ENCODE results near the gene HDHD5.

Gene HDHD5

DNA sequence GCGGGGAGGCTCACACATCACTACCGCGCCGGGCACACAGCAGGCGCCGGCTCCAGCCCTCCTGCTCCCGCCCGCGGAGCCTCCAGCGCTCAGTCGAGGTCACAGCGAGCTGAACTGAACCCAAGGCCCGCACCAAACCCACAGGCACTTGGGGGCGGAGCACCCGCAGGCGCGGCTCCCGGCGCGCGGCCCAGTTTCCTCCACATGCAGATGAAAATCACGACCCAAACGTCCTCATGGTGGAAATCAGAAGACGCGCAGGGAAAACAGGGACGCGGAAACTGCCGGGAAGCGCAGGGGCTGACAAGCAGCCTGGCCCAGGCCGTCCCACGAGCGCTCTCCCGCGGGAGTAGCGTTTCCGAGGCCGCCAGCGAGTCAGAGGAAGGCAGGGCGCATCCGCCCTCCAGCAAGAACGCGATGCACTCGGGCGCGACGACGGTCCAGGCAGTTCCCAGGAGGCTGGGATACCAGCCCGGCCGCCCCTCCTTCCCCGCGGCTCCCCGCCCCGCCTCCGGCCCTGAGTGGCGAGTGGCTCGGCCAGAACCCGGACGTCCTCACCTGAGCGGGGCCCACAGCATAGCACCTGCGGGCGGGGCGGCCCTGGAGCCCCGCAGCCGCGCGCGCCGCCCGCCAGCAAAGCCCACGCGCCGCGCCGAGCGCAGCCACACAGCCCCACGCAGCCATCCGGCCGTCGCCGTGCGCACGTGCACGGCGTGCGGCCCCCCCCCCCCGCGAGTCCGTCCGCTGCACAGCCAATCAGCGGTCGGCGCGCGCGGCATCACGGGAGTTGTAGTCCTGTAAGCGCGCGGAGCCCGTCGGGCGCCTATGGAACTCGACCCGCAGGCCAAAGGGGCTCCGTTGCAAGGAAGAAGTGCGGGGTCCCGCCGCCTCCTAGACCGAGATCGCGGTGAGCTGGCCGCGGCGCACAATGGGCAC lies at the start of gene HDHD5:
TSS of gene HDHD5 (minus strand) at position 710 of the 936 bp plus-strand sequence. CDS start at position 684, 26 bp downstream.
- peak; percentile 25 for DNase-seq

DNA sequence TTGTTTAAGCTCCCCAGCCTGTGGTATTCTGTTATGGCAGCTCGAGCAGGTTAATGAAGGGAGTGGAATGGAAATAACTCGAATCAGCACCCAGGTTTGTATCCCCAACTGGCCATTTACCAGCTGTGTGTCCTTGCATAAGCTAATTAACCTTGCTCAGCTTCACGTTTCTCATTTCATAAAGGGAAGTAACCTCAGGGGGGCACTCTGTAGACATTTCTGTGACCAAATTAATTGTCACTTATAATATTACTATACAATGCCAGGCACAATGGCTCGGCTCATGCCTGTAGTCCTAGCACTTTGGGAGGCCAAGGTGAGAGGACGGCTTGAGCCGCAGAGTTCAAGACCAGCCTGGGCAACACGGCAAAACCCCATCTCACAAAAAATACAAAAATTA lies 46.4 kb upstream of the HDHD5 start:
- no peak for DNase-seq

DNA sequence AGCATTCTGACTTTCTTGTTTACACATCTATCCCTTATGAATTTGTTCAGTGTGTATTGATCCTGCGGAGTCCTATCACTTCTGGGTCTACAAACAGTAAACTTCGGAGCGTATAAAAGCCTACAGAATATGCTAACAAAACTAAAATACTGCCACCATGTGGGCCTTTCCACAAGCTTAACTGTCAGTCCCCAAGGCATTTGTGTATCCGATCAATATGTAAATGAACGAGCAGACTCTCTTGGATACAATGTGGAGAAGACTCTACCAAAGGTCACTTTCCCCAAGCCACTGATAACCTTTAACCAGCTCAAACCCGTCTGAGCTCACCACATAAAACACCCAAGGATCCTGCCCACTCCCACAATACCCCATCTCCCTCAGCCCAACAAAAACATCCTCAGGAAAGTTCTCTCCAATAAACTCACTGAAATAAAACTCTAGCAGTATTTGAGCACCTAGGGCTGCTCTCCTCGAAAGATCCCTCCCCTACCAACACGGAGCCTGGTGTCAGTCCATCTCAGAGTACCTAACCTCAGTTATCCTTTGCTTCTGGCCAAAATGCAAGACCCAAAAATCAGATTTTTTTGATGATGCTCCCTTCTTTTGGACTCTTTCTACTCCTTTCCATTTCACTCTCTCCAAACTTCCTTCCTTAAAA lies 42.3 kb upstream of the HDHD5 start:
- no peak for DNase-seq

DNA sequence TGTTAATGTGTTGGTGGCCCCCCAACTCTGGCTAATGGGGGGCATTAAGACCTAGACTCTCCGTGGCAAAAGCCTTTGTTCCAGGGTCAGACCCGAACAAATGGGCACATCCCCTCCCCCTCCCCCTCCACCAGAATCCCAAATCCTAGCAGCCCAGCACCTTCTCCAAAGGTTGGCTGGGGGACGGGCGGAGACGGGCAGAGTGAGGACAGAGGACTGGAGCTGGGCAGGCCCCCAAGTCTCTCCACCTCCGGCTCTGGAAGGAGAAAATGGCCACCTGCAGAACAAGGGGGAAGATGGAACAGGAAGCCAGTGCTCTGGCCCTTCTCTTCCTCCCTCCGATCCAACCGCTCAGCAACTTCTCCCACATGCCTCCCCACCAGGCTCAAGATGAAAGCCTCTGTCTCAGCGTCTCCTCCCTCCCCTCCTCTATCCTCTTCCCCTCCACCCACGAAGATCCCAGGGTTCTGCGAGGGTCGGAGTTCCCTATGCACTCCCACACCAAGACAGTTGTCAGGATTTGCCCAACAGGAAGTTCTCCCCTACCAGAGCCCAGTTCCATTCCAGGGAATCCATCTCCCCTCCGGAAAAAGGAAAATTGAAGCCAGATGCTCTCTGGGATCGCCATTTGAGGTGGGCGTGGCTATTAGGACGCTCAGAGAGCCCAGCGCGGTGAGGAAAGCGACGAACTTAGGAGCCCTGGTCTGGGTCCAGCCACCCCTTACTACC lies 40.1 kb upstream of the HDHD5 start:
- no peak for DNase-seq

DNA sequence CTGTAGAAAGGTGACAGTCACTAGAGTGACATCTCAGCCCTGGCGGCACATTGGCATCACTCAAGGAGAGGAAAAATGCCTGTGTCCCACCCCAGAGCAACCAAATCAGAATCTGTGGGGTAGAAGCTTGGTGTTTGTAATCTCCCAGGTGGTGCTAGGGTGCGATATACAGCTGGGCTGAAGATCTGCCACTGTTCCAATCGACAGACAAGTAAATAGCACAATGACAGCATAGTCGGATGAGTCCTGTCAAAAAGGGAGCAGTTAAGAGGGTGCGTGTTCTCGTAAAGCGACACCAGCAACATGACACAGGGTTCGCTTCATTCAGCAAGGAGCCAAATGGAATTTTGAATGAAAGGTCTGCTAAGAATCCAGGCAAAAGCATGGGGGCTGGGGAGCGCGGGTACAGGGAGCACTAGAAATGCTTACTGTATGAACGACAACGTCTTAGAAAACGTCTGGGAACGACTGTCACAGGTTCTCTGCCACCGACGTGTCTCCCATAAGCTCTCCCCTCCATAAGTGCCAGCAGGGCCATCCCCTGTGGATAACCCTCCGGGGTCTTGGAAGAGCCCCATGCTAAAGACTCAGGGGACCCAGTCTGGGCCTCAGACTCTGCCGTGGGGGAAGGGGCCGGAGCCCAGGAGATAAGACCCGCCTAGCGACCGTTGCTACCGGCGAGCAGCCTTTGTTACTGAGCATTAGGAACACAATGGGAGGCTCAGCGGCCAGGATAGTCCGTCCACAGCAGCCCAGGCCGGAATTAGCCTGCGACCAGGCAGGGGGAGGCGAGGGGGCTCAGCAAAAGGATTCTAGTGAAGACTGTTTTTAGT lies 39.3 kb upstream of the HDHD5 start:
- no peak for DNase-seq

DNA sequence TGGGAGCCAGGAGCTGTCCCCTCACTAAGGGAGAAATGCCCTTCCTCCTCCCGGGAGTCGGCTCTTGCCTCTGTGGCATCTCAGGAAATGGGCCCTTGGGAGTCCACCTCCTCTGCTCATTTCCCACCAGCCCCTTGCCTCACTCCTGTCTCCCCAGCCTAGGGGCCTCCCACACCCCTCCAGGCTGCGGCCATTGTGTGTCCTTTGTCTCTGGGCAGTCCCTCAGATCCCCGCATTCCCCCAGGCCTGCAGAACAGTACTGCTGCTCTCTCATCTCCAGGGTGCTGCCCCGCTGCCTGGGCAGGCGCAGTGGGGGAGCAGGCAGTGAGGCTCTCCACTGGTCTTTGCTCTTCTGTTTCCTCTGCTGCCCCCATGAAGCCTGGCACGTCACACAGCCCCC lies 35.1 kb upstream of the HDHD5 start:
- no peak for DNase-seq

DNA sequence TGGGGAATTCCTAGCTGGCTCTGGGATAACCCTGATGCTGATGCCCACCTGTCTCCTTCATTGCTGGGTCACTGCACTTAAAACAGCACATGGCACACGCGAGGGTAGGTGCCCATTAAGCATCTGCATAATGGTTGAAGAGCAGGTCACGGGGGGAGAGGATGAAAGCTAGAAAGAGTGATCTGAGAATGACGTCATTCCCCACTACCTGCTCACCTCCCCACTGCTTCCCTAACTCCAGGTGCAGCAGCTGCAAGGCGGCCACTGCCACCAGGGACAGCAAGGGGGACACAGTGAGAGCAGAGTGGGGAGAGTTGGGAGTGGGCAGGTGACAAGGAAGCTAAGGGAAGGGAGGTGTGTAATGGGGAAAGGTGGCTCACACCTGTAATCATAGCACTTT lies 33.1 kb upstream of the HDHD5 start:
- no peak for DNase-seq

DNA sequence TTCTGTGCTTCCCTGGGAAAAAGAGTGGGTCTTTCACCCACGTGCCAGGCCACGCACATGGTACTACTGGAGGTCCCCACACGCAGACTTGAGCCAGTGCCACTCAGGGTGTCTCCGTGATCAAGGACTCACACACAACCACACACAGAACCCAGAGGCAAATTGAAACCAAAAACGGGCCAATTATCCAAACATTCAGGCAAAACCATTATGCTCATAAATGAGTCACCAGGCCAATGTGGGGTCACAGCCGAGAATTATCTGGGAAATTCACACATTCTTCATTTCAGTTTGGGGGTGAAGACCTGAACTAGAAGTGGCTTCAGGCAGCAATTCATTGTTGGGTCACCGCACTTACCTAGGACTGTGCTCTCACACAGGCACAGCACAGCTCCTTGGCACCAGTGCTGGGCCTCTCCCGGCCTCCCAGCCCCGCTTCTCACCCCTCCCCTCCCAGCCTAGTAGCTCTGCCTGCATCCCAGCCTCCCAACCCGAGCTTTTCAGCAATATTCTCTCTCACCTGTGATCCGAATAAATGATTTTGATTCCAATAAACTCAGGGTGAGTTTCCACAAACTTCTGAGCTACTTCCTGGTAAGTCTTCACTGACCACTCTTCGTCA lies 32.2 kb upstream of the HDHD5 start:
- no peak for DNase-seq

DNA sequence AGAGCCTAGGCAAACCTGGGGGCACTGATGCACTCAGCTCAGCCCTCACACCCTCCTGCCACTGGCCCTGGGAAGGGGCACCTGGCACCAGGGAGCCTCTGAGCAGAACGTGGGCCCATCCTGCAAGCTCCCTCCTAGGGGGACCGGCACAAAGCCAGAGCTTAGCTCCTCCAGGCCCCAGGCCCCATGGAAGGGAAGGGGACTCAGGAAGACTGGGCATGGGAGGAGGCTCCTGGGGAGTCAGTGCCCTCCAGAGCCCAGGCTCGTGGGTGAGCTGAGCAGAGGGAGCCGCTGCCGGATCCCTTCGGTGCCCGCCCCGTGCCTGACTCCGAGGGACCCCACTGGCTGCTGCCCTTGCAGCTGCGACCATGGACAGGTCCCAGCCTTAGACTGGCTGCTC lies 31.6 kb upstream of the HDHD5 start:
- DNase-seq: no peak

DNA sequence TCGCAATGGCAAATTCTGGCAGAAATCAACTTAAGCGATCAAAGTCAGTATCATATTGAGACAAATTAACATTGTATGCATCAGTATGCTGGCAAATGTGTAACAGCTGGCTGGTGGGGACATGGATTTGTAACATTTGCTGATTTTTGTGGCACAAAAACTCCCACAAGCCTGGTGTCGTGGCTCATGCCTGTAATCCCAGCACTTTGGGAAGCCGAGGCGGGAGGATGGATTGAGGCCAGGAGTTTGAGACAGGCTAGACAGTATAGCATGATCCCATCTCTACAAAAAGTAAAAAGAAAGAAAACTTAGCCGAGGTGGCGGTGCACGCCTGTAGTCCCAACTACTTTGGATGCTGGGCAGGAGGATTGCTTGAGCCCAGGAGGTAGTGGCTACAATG lies 17.6 kb upstream of the HDHD5 start:
- no peak for DNase-seq

DNA sequence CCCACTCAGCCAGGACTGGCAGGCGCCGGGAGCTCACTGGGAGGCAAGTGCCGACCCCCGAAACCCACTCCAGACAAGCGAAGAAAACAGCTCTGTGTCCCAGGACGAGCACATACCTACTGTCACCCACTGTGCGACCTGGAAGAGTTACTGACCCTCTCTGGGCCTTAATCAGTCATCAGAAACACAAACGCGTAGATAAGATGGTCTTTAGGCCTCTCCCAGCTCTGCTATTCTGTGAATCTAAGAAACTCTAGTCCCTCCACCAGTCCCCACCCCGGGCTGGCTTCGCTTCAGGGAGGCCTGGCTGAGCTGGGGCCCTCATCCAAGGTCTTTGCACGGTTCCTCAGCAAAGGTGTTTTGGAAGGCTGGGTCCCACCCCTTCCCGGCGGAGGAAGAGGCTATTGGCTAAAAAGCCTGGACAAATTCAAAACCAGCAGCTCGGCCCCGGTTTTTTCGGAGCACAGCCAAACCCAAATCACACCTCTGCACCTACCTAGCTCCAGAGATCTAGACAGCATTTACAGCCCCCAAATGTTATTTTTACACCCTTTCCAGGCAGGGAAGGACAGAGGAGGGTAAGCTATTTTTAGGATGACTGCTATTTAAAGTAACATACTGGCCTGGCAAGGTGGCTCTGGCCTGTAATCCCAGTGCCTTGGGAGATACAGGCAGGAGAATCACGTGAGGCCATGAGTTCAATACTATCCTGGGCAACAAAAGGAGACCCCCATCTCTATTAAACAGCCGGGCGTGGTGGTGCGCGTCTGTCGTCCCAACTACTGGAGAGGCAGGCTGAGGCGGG lies 13.2 kb upstream of the HDHD5 start:
- DNase-seq: no peak

DNA sequence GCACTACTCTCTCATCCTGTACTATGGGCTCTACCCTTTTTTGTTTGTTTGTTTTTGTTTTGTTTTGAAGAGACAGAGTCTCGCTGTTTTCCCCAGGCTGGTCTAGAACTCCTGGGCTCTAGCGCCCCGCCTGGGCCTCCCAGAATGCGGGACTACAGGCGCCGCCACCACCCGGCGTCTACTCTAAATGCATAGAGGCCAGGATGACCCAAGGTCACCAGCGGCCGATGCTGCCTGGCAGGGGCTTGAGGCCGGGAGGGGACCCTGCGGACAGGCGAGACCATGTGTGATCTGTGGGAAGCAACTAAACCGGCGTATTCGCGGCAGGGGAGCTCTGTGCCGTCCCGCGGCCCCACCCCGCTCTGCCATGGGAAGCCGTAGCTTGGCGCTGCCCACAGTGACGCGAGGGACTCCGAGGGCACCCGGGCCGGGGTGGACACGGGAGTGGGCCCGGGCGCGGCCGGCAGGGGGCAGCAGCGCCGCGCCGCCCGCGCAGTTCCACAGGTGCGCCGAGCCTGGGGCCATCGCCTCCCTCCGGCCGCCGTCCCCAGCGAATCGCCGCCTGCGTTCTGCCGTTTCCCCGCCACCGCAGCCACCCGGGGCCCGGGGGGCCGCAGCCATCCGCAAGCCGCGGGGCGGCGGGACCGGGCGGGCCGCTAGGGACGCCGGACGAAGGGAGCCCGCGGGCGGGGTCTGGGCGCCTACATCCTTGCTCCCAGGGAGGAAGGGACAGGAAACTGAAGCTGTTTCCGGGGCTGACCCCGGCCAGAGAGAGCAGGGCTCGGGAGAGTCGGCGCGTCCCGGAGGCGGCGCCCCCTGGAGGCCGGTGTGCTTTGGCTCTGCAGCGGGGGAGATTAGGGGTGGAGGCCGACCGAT lies 12.3 kb upstream of the HDHD5 start:
- peak; percentile 42 for DNase-seq

DNA sequence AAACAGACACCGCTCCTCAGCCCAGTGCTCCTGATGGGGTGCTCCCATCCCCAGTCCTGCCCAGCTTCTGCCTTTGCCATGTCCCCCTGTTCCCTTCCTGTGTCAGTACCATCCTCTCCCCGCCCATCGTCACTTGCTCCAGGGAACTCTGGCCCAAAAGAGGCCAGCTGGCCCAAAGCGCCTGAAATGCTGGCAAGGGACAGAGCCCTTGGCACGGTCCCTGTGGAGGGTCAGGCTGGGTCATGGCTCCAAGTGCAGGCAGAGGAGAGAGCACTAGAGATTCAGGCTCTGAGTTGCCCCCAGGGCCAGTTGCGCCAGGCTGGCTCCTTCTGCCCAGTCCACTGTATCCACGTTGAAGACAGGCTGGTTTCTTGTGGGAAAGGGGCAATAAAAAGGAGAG lies 8.4 kb upstream of the HDHD5 start:
- no peak for DNase-seq

DNA sequence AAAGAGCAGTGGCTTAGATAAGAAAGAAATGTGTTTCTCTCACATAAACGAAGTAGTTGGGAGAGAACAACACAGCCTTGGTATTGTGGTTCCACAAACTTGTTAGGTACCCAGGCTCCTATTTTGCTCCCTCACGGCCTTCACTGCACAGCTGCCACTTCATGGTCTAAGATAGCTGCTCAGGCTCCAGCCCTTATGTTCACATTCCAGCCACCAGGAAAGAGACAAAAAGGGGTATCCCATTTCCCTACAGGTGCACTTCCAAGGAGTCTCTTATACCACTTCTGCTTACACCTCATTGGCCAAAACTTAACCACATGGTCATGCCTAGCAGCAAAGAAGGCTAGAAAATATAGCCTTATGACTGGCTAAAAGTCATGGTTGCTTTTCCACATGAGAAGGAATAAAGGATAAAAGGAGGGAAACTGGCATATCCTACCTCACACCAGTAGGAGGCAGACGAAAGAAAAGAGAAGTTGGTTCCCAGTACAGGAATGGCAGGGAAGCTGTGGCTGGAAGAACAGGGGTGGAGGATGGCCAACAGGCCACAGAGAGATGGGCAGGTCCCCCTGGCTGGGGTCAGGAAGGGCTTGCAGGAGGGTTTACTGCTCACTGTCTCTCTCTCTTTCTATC lies 5.4 kb upstream of the HDHD5 start:
- no peak for DNase-seq

DNA sequence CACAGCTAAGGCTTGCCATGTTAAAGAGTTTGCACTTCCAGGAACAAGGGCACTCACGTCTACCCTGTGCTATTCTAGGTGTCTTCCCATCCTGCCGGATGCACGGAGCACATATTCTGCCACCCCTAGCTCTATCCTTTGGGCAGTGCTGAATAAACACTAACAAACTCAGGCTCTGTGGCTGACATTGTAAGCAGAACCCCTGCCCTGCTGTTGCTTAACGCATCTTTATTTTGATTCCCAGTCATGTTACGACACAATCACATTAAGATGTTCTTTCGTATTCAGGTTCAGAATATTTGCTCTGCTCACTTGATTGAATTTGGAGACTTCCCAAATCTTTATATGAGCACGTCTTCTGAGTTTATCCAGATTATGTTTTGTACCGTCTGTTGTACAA lies 3.7 kb upstream of the HDHD5 start:
- no peak for DNase-seq

DNA sequence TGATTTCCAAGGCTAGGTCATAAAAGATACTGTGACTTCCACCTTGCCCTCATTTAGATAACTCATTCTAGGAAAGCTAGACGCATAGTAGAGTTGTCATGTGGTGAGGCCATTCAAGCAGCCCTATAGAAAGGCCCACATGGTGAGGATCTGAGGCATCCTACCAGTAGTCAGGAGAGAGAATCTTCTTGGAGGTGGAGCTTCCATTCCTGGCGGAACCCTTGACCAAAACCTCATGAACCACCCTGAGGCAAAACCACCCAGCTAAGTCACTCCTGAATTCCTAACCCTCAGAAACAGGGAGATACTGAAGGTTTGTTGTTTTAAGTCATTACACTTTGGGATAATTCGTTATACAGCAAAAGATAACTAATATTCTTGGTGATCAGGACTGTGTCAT lies 2.9 kb upstream of the HDHD5 start:
- no peak for DNase-seq

DNA sequence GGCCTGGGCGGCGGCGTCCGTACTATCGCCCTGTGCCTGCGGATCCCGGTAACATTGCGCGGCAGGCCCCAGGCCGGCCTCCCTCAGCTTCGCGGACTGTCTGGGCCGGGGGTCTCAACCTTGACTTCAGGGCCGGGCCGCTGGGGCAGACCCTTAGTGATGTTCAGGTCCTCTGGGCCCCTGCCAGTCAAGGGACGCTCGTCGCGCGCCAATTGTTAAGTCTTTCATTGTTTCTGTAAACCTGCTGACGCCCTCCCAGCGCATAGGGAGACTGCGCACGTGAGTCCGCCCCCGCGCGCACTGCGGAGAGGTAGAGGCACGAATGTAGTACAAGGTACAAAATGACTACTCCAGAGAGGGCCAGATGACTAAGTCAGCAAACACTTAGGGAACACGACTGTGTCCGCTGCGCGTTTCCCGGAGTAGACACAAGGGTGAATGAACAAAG lies 451 bp upstream of the HDHD5 start:
- peak; percentile 12 for DNase-seq

DNA sequence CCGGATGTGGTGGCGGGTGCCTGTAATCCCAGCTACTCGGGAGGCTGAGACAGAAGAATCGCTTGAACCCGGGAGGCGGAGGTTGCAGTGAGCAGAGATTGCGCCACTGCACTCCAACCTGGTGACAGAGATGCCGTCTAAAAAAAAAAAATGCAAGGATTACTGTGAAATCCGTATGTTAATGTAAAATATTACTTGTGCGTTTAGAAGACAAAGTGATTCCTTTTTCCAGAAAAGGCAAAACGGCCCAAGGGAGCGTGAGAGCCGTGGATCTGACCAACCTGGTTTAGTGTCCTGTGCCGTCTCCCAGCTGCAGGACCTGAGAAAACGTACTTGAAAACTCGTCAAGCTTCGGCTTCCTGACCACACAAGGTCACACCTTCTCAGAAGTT lies 905 bp downstream of the HDHD5 start:
- no peak for DNase-seq

DNA sequence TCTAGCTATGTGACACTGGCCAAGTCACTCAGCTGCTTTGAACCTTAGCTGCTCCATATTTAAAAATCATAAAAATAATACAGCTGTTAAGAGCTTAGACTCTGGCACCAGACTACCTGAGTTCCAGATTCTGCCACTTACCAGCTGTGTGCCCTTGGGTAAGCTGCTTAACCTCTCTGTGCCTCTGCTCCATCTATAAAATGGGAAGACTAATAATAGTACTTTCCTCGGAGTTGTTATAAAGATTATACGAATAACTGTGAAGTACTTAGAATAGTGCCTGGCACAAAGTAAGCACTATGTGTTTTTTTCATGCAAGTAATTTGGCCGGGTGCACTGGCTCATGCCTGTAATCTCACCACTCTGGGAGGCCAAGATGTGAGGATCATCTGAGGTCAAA lies 1.4 kb downstream of the HDHD5 start:
- DNase-seq: no peak

DNA sequence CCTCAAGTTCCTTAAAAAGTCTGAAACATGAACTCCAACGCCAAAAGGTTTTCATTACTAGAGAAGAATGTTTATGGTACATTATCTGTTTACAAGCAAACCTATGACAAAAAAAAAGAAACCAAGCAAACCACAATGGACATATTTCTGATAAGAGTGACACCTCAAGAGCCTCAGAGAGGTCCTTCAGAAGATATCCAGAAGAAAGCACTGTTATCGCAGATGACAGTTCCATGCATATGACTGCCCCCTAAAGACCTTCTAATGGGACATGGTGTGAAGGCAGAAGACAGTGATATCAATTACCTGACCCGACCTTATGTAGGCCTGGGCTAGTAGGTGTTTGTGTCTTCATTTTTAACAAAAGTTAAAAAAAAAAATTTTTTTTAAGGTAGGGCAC lies 3.1 kb downstream of the HDHD5 start:
- no peak for DNase-seq

Measured in DMS79 (cell line).